Activated T-helper 2 cell treated with anti-CD3 and anti-CD28 coated beads, Interferon-gamma antibody, Interleukin-2, Interleukin-4, amounts not matched to agents 10 μg/mL and 5 μg/mL and 100 μg/mL, durations not matched to agents 14 hours and 24 hours and 36 hours (primary cell): ENCODE measurements around the gene CSRNP3. TPM values are rescaled to one million over a fixed set of nuclear protein-coding genes. Genes with fewer than 3 reads are reported as not detected.
"Not testable (repeated sequence)": the region's sequence is repeated elsewhere in the genome, so short reads cannot be mapped to it uniquely, and the experiment has no call there.

Source experiments
- DNase-seq: peaks from one replicate; pipeline ENCODE4 v3.0.0; 2021; ENCODE audit warnings: low spot score
- H3K27ac Mint-ChIP-seq: one replicate; pipeline ENCODE4 v1.8.0; 2021; ENCODE audit warnings: mixed read lengths
- H3K27me3 Mint-ChIP-seq: one replicate; pipeline ENCODE4 v1.8.0; 2021; ENCODE audit warnings: low read depth, mixed read lengths
- H3K36me3 Mint-ChIP-seq: one replicate; pipeline ENCODE4 v1.8.0; 2021; ENCODE audit warnings: low read depth, mixed read lengths
- H3K4me1 Mint-ChIP-seq: one replicate; pipeline ENCODE4 v1.8.0; 2021; ENCODE audit warnings: low read depth, mixed read lengths
- H3K4me3 Mint-ChIP-seq: one replicate; pipeline ENCODE4 v1.8.0; 2021; ENCODE audit warnings: low read depth, mild to moderate bottlenecking, moderate library complexity, mixed read lengths
- H3K9me3 Mint-ChIP-seq: one replicate; pipeline ENCODE4 v1.8.0; 2021; ENCODE audit warnings: mixed read lengths
- intact Hi-C: fragments of 100-400 bp; cut with micrococcal nuclease; formaldehyde crosslinking; loops from one replicate; pipeline ENCODE4 v1.15.1; 2023
- total RNA-seq: library from RNA; stranded (reverse); gene quantifications from 2 replicates; pipeline ENCODE4 v1.2.3, GENCODE V29; 2022

Gene CSRNP3
- total RNA-seq, 1 donor from 2014 or later = not detected

DNA sequence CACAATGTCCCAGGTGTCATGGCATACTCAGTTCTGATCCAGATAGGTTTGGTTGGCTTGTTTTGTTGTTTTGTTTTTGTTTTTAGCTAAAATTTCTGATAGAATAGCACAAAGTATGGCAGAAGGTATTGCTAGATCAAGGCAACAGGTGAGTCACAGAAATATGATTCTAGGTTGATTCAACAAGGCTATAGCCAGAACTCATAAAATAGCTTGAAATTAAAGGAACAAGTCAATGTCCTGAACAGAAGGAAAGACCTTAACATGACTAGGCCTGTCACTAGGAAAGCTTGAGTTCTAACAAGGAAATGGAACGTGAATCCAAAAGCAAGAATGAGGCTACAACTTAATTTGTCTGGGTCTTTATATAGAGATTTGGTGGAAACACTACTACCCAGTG is 167.5 kb downstream of the CSRNP3 start:
- Mint-ChIP-seq H3K4me3 (no peak overlapping the region), H3K27ac (no peak overlapping the region), H3K9me3 (no peaks in the 10 kb centered on the region), H3K27me3 (no peaks in the 10 kb centered on the region), H3K4me1 (no peaks in the 10 kb centered on the region), H3K36me3 (no peaks in the 10 kb centered on the region)
- no peak for DNase-seq
- intact Hi-C loops = no loop called here

DNA sequence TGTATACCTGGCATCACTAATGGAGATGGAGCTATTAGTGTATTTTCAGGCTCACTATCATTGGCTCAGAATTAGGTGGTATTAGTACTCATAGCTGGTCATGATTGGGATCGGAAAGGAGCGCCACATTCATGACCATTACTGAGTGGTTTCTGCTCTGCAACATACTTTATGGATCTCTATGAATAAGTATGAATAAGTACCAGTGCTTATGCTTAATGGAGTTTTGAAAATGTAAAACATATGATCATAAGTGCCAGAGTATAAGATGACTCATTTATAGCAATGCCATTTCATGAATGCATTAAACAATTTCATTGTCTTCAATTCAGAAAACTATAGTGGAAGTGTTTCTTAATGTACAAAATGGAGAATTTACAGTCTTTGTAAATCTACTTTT is 167.9 kb downstream of the CSRNP3 start:
- Mint-ChIP-seq H3K9me3 (no peaks in the 10 kb centered on the region), H3K4me3 (no peak overlapping the region), H3K27ac (no peak overlapping the region), H3K27me3 (no peaks in the 10 kb centered on the region), H3K36me3 (no peaks in the 10 kb centered on the region), H3K4me1 (no peaks in the 10 kb centered on the region)
- intact Hi-C loops = no loop called here
- DNase-seq = no peak

DNA sequence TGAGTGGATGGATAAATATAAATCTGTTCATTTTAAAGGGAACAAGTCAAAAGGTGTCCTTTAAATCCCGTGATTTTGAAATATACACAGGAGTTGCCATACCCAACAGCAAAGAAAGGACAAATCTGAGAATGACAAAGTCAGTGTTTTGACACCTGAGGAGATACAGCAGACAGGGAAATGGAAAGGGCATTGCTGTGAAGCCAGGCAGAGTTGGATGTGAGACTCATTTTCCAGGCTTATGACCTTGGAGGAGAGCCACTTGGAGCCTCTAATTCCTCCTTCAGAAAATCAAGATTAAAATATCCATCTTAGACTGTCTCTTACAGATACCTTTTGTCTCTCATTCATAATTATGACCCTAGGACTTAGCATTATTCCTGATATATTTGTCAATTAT is 170.0 kb downstream of the CSRNP3 start:
- H3K36me3 Mint-ChIP-seq = no peaks in the 10 kb centered on the region
- intact Hi-C loops = no loop called here
- no peak overlapping the region for H3K27ac Mint-ChIP-seq
- DNase-seq = no peak
- no peaks in the 10 kb centered on the region for H3K27me3 Mint-ChIP-seq
- no peaks in the 10 kb centered on the region for H3K4me1 Mint-ChIP-seq
- H3K9me3 Mint-ChIP-seq = no peaks in the 10 kb centered on the region
- no peak overlapping the region for H3K4me3 Mint-ChIP-seq

DNA sequence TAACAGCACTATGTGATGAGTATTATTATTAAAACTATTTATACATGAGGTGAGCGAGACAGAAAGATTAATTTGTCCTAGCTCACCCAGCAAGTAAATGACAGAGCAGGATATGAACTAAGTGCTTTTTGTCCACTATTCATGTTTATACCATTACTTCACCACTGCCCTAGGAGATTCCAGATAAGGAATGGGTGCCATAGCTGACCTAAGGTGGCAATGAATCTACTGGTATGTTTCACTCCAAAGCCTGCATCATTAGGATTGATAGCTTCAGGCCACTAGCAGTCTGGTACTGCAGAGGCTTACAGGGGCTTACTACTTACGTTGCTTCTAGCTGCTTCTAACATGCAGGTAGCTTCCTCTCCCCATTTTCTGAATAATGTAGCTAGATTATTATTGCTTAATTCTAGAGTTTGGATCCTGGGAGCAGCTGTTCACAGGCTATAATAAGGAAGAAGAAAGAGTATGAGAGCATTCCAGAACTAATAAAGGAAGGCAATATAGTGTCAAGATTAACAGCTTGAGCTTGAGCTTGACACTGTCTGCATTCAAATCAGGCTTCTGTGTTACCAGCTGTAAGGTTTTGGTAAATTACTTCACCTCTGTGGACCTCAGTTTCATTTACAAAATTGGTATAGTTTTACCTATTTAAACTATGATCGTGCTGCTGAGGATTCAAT is 170.9 kb downstream of the CSRNP3 start:
- Mint-ChIP-seq H3K9me3 (no peaks in the 10 kb centered on the region), H3K27ac (no peak overlapping the region), H3K4me1 (no peaks in the 10 kb centered on the region), H3K36me3 (no peaks in the 10 kb centered on the region), H3K27me3 (no peaks in the 10 kb centered on the region), H3K4me3 (no peak overlapping the region)
- intact Hi-C loops = no loop called here
- DNase-seq = no peak

DNA sequence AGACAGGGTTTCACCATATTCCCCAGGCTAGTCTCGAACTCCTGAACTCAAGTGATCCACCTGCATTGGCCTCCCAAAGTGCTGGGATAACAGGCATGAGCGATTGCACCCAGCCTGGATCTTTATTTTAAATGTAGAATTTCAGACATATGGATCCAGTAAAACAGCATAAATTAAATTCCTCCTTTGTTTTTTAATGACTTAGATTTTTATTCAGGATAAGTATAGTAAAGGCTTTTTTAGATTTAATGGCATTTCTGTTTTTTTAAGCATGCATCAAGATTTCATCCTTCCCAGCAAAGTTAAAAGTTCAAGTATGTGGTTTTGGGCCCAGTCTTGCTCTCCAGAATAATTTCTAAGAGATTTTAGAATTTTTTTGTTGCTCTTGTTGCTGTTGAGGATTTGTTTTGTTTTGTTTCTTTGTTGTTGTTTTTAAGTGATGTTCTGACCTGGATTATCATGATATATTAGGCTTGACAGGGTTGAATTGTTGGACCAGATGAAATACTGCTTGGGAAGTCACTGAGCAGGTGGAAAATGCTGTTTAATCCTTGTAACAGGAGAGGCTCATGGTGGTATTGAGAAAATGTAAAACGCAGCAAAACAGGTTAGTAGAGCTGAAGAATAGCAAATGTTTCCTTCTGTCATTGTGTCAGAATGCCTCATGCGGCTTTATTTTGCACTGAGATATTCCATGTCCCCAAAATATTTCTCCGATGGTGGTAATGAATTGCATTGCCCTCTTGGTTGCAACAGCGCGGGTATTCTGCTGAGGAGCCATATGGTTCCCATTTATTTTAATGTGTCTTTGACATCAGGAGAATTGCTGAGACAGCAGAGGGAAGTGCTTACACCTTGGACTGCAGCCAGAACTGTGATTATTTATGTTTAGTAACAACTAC is 176.7 kb downstream of the CSRNP3 start:
- no peaks in the 10 kb centered on the region for H3K36me3 Mint-ChIP-seq
- H3K27ac Mint-ChIP-seq = no peak overlapping the region
- DNase-seq = no peak
- no peaks in the 10 kb centered on the region for H3K9me3 Mint-ChIP-seq
- H3K4me1 Mint-ChIP-seq = no peaks in the 10 kb centered on the region
- H3K27me3 Mint-ChIP-seq = peaks cover 10% of the 10 kb centered on the region
- intact Hi-C loops = no loop called here
- no peak overlapping the region for H3K4me3 Mint-ChIP-seq

DNA sequence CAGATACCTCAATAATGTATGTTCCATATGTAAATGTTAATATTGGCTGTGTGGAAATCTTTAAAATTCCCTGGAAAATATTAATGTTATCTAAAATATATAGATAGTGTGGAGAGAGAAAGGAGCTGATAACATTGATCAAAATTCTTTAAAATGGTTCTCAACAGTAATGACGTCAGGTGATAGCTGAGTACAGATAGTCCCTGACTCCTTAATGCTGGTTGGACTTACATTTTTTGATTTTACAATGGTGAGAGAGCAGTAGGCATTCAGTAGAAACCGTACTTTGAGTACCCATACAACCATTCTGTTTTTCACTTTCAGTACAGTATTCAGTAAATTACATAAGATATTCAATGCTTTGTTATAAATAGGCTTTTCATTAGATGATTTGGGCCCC is 177.9 kb downstream of the CSRNP3 start:
- Mint-ChIP-seq H3K27ac (no peak overlapping the region), H3K36me3 (no peaks in the 10 kb centered on the region), H3K4me3 (no peak overlapping the region), H3K9me3 (no peaks in the 10 kb centered on the region), H3K27me3 (peaks cover 10% of the 10 kb centered on the region), H3K4me1 (no peaks in the 10 kb centered on the region)
- DNase-seq = no peak
- intact Hi-C loops = no loop called here

DNA sequence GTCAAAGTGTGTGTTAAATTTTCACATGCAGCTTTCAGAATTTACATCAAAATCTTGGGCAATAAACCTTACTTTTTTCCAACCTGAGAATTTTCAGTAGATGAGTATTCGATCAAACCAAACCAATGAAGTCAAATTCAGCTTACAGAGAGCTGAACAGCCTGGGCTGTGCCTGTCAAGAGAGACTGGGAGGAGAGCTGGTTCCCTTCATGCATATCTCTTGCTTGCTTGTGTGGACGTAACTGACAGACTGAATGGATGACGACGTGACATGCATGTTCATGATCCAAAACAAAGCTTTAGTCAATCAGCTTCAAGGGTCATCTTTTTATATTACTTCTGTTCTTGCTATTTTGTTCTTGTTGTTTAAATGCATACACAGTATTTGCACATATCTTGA is 179.3 kb downstream of the CSRNP3 start:
- H3K36me3 Mint-ChIP-seq = no peaks in the 10 kb centered on the region
- intact Hi-C loops = no loop called here
- H3K27me3 Mint-ChIP-seq = peaks cover 10% of the 10 kb centered on the region
- H3K4me3 Mint-ChIP-seq = no peak overlapping the region
- no peak overlapping the region for H3K27ac Mint-ChIP-seq
- DNase-seq = no peak
- no peaks in the 10 kb centered on the region for H3K9me3 Mint-ChIP-seq
- H3K4me1 Mint-ChIP-seq = no peaks in the 10 kb centered on the region

DNA sequence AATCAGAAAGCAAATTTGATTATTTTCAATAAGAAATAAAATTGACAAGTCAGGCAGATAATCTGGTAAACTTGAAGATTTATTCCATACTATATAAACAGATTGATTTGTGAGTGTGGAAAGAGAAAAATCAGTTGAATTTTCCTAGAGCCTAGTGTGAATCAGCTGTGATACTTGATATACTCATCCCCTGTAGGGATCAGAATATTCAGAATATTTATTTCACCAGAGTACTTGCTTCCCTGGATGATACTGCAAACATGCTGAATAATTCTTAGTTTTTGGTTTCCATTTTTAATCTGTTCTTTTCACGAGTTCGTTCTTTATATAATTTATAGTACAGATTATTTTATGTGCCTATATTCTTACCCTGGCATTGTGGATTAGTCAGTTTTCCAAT is 181.7 kb downstream of the CSRNP3 start:
- Mint-ChIP-seq H3K27ac (no peak overlapping the region), H3K4me3 (no peak overlapping the region), H3K36me3 (no peaks in the 10 kb centered on the region), H3K27me3 (peaks cover 10% of the 10 kb centered on the region), H3K4me1 (no peaks in the 10 kb centered on the region), H3K9me3 (no peaks in the 10 kb centered on the region)
- DNase-seq = no peak
- intact Hi-C loops = no loop called here

DNA sequence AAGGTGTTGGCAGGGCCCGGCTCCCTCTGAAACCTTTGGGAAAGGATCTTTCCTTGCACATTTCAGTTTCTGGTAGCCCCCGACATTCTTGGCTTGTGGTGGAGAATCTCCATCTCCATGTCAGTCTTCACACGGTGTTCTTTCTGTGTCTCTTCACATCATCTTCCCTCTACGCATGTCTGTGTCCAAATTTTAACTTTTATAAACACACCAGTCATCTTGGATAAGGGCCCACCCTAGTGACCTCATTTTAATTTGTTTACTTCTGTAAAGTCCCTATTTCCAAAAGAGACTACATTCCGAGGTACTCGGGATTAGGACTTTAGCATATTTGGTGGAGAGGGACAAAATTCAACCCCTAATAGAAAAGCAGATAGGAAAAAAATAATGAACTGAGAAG is 186.2 kb downstream of the CSRNP3 start:
- H3K4me3 Mint-ChIP-seq = no peak overlapping the region
- no peaks in the 10 kb centered on the region for H3K9me3 Mint-ChIP-seq
- no peaks in the 10 kb centered on the region for H3K4me1 Mint-ChIP-seq
- no peaks in the 10 kb centered on the region for H3K27me3 Mint-ChIP-seq
- intact Hi-C loops = no loop called here
- DNase-seq = no peak
- H3K36me3 Mint-ChIP-seq = no peaks in the 10 kb centered on the region
- no peak overlapping the region for H3K27ac Mint-ChIP-seq

DNA sequence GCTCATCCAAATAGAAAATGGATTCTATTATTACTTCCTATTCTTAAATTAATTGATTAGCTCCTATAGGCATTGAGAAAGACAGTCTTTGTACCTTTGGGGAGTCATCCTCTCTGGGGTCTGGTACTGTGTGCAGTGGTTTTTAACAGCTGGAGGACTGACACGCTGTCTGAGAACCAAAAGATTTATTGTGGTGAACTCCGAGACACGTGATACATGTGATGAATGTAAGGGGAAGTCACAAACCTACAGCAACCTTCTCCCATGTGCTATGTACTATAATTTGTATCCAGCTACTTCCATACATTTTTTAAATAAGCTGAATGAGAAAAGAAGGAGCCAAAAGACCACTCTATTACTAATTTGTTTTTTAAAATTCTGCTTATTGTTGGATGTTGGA is 190.9 kb downstream of the CSRNP3 start:
- no peaks in the 10 kb centered on the region for H3K9me3 Mint-ChIP-seq
- no peak overlapping the region for H3K4me3 Mint-ChIP-seq
- no peaks in the 10 kb centered on the region for H3K27me3 Mint-ChIP-seq
- DNase-seq = no peak
- no peak overlapping the region for H3K27ac Mint-ChIP-seq
- no peaks in the 10 kb centered on the region for H3K4me1 Mint-ChIP-seq
- intact Hi-C loops = no loop called here
- no peaks in the 10 kb centered on the region for H3K36me3 Mint-ChIP-seq

DNA sequence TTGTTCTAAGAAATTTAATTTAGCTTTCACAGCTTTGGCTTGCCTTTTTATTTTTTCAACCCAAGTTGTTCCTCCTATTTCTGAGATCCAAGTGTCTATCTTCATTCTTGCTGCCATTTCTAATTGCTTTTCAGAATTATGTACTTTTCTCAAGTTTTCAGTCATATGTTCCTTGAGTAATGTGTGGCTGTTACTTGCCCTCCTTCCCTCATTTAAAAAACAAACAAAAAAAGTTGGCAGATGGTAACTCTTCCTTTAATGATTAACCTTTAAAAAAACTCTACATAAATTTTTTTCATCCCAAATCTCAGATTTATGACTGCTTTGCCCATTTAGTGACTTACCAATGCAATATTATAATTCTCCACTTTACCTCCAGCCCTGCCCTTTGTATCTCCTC is 193.2 kb downstream of the CSRNP3 start:
- H3K9me3 Mint-ChIP-seq = no peaks in the 10 kb centered on the region
- no peaks in the 10 kb centered on the region for H3K36me3 Mint-ChIP-seq
- intact Hi-C loops = no loop called here
- H3K27ac Mint-ChIP-seq = no peak overlapping the region
- no peaks in the 10 kb centered on the region for H3K4me1 Mint-ChIP-seq
- H3K27me3 Mint-ChIP-seq = no peaks in the 10 kb centered on the region
- DNase-seq = no peak
- no peak overlapping the region for H3K4me3 Mint-ChIP-seq

DNA sequence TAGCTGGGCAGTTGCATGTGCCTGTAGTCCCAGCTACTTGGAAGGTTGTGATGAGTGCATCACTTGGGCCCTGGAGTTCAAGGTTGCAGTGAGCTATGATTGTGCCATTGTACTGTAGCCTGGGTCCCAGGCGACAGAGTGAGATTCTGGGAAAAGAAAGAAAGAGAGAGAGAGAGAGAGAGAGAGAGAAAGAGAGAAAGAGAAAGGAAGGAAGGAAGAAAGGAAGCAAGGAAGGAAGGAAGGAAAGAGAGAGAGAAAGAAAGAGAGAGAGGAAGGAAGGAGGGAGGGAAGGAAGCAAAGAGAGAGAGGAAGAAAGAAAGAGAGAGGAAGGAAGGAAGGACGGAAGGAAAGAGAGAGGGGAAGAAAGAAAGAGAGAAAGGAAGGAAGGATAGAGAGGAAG is 196.1 kb downstream of the CSRNP3 start:
- Mint-ChIP-seq H3K9me3 (no peaks in the 10 kb centered on the region), H3K4me1 (no peaks in the 10 kb centered on the region)

DNA sequence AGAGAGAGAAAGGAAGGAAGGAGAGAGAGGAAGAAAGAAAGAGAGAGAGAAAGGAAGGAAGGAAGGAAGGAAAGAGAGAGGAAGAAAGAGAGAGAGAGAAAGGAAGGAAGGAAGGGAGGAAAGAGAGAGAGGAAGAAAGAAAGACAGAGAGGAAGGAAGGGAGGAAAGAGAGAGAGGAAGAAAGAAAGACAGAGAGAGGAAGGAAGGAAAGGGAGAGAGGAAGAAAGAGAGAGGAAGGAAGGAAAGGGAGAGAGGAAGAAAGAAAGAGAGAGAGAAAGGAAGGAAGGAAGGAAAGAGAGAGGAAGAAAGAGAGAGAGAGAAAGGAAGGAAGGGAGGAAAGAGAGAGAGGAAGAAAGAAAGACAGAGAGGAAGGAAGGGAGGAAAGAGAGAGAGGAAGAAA is 196.6 kb downstream of the CSRNP3 start:
- H3K27ac Mint-ChIP-seq, DNase-seq, H3K27me3 Mint-ChIP-seq, H3K4me3 Mint-ChIP-seq, H3K36me3 Mint-ChIP-seq, intact Hi-C loops, H3K9me3 Mint-ChIP-seq, H3K4me1 Mint-ChIP-seq: not testable (repeated sequence)

More for the DNA sequence above, 196.1 kb downstream of the CSRNP3 start:
- H3K36me3 Mint-ChIP-seq = no peaks in the 10 kb centered on the region
- no peak overlapping the region for H3K4me3 Mint-ChIP-seq
- DNase-seq = no peak
- H3K27ac Mint-ChIP-seq = no peak overlapping the region
- H3K27me3 Mint-ChIP-seq = no peaks in the 10 kb centered on the region
- intact Hi-C loops = no loop called here
